Medulla oblongata (tissue), 1 donor: ENCODE data around the gene GCHFR.
A peak's percentile ranks its signal among the peaks of the same experiment; 100 is the strongest.

Experiments used
- DNase-seq: peaks from one replicate; pipeline ENCODE4 v3.0.0-alpha.2; 2015; ENCODE audit errors: extremely low spot score

Gene GCHFR

DNA sequence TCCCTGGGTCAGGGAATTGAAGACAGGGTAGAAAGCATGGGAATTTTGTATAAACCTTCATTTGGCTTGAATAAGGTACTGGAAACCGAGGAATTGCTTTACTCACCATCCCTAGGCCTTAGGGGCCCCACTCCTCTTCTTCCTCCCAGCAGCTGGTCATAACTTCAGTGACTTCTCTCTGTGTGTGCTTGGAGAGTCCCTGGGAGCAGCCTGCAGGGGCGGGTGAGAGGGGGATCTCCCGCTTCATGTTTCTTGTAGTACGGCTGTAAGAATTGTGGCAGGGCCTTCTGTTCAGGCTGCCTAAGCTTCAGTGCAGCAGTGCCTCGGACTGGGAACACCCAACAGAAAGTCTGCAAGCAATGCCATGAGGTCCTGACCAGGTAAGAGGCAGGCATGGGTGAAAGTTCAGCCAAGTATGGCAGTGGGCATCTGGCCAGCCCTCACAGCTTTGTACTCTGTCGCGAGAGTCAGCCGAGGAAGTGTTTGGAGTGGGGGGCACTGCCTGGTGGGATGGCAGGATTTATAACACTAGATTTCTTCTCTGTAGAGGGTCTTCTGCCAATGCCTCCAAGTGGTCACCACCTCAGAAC, 45.1 kb downstream of the GCHFR start:
- no peak for DNase-seq

DNA sequence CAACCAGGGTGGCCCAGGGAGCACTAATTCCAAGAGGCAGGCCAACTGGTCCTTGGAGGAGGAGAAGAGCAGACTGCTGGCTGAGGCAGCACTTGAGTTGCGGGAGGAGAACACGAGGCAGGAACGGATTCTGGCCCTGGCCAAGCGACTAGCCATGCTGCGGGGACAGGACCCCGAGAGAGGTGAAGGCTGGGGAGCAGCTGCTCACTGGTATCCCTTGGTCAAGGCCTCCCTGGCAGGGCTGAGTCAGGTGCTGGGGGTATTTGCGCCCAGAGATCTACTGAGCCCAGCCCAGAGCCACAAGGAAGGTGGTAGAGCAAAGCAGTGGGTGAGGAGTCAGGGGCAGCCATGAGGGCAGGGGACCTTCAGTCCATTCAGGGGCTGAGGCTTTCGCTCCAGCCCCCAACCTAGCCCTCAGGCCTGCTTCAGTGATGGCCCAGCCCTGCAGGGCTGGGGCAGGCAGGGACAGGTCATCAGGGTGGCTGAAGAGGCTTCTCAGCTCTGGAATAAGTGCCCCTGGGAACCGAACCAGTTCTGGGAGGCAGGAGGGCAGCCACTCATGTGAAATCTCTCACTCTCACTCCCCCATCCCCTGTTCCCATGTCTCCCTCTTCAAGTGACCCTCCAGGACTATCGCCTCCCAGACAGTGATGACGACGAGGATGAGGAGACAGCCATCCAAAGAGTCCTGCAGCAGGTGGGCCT, 49.0 kb downstream of the GCHFR start:
- DNase-seq = no peak

DNA sequence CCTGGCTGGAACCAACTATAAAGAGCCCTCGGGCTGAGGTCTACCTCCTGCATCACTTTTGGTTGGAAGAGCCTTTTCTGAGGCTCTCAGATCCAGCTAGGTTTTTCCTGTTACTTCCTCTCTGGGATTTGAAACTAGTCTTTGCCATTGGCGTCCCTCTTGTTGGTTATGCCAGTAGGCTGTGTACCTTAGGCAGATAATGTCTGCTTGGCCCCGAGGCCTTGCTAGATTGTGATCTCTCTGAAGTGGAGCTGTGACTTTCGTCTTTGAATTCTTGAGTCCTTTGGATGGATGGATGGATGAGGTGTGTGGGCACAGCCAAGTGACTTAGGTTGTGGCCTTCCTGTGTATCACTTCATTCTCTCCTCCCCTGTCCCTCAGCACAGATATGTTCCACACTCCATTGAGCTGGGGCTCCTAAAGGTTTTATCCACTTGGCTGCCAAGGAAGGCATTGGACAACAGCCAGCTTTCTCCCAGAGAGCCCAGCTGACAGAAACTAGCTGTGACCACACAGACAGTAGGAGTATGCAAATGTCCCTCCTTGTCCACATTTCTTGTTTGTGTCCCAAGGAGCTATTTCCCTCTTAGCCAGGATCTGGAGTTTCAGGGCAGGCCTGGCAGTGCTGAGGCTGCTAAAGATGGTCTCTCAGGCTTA, 51.3 kb downstream of the GCHFR start:
- DNase-seq = peak; percentile 67
